H1 (cell line): Measurements from ENCODE around the gene CD63. TPM values are rescaled to one million over a fixed set of nuclear protein-coding genes. Genes with fewer than 3 reads are reported as not detected.

Experiments used
- CHD7 ChIP-seq: fragments of 300-600 bp; sonication (generic); IDR thresholded peaks from 2 replicates; pipeline ENCODE4 v1.7.1; 2012; ENCODE audit warnings: low read length, moderate library complexity, mild to moderate bottlenecking, inconsistent platforms; ENCODE audit not compliant: insufficient replicate concordance
- KDM4A ChIP-seq: IDR thresholded peaks from one replicate; pipeline ENCODE4 v1.7.1; 2012; ENCODE audit warnings: low read depth, mild to moderate bottlenecking, moderate library complexity, low read length, inconsistent platforms; ENCODE audit not compliant: severe bottlenecking
- MAX ChIP-seq: IDR thresholded peaks from 2 replicates; pipeline ENCODE4 v1.6.1; 2012; ENCODE audit warnings: inconsistent platforms
- RFX5 ChIP-seq: IDR thresholded peaks from 2 replicates; pipeline ENCODE4 v1.6.1; 2011; ENCODE audit warnings: low read depth, low read length, improper control_type of control experiment, borderline replicate concordance
- RXRA ChIP-seq: IDR thresholded peaks from 2 replicates; pipeline ENCODE4 v1.6.1; 2011; ENCODE audit warnings: low read depth, mild to moderate bottlenecking, low read length, moderate library complexity; ENCODE audit not compliant: insufficient read depth
- SIN3A ChIP-seq, 2 experiments: IDR thresholded peaks in 1 of 2; conservative IDR thresholded peaks in 1 of 2; 2 replicates each; pipeline ENCODE4 v1.6.1; 2011 to 2012; ENCODE audit warnings: low read length in 2 of 2, improper control_type of control experiment in 1 of 2, low read depth in 1 of 2, mild to moderate bottlenecking in 1 of 2
- TCF12 ChIP-seq: IDR thresholded peaks from 2 replicates; pipeline ENCODE4 v1.6.1; 2011; ENCODE audit warnings: low read depth, mild to moderate bottlenecking, low read length
- polyA plus RNA-seq, 7 experiments: library from polyadenylated mRNA; depleted of rRNA in 3 of 7; stranded (reverse) in 5 of 7; unstranded in 2 of 7; fragments of >200 nt in 5 of 7; fragments of 200-250 nt in 2 of 7; gene quantifications; 1 replicate in 5 of 7; 2 replicates in 1 of 7; 4 replicates in 1 of 7; pipeline versions ENCODE4 v1.2.1 to v1.2.3, GENCODE V29; 2011 to 2013; ENCODE audit warnings: missing spikeins in 2 of 7, mixed read lengths in 2 of 7
- total RNA-seq: library from RNA; stranded (reverse); fragmentation: NEBNext Ultra II Directional; extraction: Animal tissue kit (Norgen Biotek cat#: 25700); gene quantifications from 2 replicates; pipeline ENCODE4 v1.2.1, GENCODE V29; 2021

The CD63 gene
- total and polyA plus RNA-seq, 2 of the 8 experiments (the other 6 are each of a cell fraction or from before 2014, with no cell fraction given), result 440 to 526 TPM

- TF ChIP-seq TCF12 (no peak), CHD7 (no peak), KDM4A (no peak), SIN3A (conservative IDR thresholded peaks at IDR 0.05 in 1 of 2, IDR thresholded peaks at IDR 0.05 in 1 of 2; ENCODE audit: low read depth in 1 of 2, low read length in 2 of 2) (no peak), RXRA (no peak), RFX5 (no peak), MAX (no peak)
- TF ChIP-seq, all 59 proteins: peak for 0
These were observed 31.9 kb upstream of the CD63 start (continued) for GRCh38 chr12:55760663-55761062.
